Measurements from ENCODE around the gene CCSER1.

DNA sequence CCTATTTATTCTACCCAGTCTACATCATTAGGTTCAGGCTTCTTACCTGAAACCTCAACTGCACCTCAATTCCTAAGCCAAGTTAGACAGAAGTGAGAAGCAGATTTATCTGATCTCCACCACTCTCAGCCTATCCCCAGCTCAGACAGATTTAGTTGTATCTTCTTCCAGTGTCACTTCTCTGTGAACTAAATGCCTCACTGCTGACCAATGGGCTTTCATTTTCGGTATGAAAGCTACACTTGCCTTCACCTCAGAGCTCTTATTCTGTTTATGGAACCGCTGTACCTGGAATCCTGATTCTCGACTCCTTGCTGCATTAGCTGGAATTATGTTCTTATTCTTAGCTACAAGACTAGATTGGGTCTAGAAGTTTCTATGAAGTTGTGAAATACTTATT lies 833.2 kb downstream of the CCSER1 start:
- TF ChIP-seq, protein P1, sequence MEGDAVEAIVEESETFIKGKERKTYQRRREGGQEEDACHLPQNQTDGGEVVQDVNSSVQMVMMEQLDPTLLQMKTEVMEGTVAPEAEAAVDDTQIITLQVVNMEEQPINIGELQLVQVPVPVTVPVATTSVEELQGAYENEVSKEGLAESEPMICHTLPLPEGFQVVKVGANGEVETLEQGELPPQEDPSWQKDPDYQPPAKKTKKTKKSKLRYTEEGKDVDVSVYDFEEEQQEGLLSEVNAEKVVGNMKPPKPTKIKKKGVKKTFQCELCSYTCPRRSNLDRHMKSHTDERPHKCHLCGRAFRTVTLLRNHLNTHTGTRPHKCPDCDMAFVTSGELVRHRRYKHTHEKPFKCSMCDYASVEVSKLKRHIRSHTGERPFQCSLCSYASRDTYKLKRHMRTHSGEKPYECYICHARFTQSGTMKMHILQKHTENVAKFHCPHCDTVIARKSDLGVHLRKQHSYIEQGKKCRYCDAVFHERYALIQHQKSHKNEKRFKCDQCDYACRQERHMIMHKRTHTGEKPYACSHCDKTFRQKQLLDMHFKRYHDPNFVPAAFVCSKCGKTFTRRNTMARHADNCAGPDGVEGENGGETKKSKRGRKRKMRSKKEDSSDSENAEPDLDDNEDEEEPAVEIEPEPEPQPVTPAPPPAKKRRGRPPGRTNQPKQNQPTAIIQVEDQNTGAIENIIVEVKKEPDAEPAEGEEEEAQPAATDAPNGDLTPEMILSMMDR (IDR thresholded peaks at IDR 0.05; ENCODE audit: insufficient read depth, low read length, poor library complexity, severe bottlenecking): no peak
- no peak for TF ChIP-seq EZH2phosphoT487 (conservative IDR thresholded peaks at IDR 0.05; ENCODE audit: low read length)

Measured in SU-DHL-6 (cell line).